ENCODE data around the gene CYP2W1.

- no peak for TF ChIP-seq CREB1 (CRISPR knock-in tag; IDR thresholded peaks at IDR 0.05)
- no peak for TF ChIP-seq MAX (CRISPR knock-in tag; IDR thresholded peaks at IDR 0.05)
- TF ChIP-seq, protein P1, sequence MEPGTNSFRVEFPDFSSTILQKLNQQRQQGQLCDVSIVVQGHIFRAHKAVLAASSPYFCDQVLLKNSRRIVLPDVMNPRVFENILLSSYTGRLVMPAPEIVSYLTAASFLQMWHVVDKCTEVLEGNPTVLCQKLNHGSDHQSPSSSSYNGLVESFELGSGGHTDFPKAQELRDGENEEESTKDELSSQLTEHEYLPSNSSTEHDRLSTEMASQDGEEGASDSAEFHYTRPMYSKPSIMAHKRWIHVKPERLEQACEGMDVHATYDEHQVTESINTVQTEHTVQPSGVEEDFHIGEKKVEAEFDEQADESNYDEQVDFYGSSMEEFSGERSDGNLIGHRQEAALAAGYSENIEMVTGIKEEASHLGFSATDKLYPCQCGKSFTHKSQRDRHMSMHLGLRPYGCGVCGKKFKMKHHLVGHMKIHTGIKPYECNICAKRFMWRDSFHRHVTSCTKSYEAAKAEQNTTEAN (CRISPR knock-in tag; IDR thresholded peaks at IDR 0.05), result no peak
- TF ChIP-seq, protein P2, sequence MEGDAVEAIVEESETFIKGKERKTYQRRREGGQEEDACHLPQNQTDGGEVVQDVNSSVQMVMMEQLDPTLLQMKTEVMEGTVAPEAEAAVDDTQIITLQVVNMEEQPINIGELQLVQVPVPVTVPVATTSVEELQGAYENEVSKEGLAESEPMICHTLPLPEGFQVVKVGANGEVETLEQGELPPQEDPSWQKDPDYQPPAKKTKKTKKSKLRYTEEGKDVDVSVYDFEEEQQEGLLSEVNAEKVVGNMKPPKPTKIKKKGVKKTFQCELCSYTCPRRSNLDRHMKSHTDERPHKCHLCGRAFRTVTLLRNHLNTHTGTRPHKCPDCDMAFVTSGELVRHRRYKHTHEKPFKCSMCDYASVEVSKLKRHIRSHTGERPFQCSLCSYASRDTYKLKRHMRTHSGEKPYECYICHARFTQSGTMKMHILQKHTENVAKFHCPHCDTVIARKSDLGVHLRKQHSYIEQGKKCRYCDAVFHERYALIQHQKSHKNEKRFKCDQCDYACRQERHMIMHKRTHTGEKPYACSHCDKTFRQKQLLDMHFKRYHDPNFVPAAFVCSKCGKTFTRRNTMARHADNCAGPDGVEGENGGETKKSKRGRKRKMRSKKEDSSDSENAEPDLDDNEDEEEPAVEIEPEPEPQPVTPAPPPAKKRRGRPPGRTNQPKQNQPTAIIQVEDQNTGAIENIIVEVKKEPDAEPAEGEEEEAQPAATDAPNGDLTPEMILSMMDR (IDR thresholded peaks at IDR 0.05), result no peak
- TF ChIP-seq ZSCAN18 (CRISPR knock-in tag; IDR thresholded peaks at IDR 0.05), result no peak
- no peak for TF ChIP-seq GABPB1 (CRISPR knock-in tag; IDR thresholded peaks at IDR 0.05)
- TF ChIP-seq, protein P3, sequence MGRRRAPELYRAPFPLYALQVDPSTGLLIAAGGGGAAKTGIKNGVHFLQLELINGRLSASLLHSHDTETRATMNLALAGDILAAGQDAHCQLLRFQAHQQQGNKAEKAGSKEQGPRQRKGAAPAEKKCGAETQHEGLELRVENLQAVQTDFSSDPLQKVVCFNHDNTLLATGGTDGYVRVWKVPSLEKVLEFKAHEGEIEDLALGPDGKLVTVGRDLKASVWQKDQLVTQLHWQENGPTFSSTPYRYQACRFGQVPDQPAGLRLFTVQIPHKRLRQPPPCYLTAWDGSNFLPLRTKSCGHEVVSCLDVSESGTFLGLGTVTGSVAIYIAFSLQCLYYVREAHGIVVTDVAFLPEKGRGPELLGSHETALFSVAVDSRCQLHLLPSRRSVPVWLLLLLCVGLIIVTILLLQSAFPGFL (CRISPR knock-in tag; IDR thresholded peaks at IDR 0.05; ENCODE audit: borderline replicate concordance), result no peak
- no peak for TF ChIP-seq TEAD4 (CRISPR knock-in tag; IDR thresholded peaks at IDR 0.05)
- TF ChIP-seq CBFB (CRISPR knock-in tag; IDR thresholded peaks at IDR 0.05; ENCODE audit: low read depth), result no peak
- TF ChIP-seq, protein P4, sequence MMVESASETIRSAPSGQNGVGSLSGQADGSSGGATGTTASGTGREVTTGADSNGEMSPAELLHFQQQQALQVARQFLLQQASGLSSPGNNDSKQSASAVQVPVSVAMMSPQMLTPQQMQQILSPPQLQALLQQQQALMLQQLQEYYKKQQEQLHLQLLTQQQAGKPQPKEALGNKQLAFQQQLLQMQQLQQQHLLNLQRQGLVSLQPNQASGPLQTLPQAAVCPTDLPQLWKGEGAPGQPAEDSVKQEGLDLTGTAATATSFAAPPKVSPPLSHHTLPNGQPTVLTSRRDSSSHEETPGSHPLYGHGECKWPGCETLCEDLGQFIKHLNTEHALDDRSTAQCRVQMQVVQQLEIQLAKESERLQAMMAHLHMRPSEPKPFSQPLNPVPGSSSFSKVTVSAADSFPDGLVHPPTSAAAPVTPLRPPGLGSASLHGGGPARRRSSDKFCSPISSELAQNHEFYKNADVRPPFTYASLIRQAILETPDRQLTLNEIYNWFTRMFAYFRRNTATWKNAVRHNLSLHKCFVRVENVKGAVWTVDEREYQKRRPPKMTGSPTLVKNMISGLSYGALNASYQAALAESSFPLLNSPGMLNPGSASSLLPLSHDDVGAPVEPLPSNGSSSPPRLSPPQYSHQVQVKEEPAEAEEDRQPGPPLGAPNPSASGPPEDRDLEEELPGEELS (CRISPR knock-in tag; IDR thresholded peaks at IDR 0.05), result no peak
Measured at GRCh38 chr7:949021-949934, 33.7 kb upstream of the CYP2W1 start.
